Mesendoderm (in vitro differentiated cells): Measurements from ENCODE around the gene BOK.

Experiments
- DNase-seq: peaks from one replicate; pipeline ENCODE4 v3.0.0; 2013
- H2AK5ac ChIP-seq: 2 replicates; pipeline ENCODE4 v1.6.1; 2013; ENCODE audit warnings: low read length, inconsistent platforms
- H2BK120ac ChIP-seq: 2 replicates; pipeline ENCODE4 v1.6.1; 2013; ENCODE audit warnings: low read depth, mild to moderate bottlenecking, low read length, moderate library complexity, mixed read lengths
- H2BK15ac ChIP-seq: replicated peaks from 2 replicates; pipeline ENCODE4 v1.6.1; 2013; ENCODE audit warnings: low read depth, mild to moderate bottlenecking, moderate library complexity
- H2BK5ac ChIP-seq: 2 replicates; pipeline ENCODE4 v1.6.1; 2013; ENCODE audit warnings: low read length, inconsistent platforms
- H3K18ac ChIP-seq: 2 replicates; pipeline ENCODE4 v1.6.1; 2013; ENCODE audit warnings: mild to moderate bottlenecking, low read length, mixed read lengths
- H3K23ac ChIP-seq: one replicate; pipeline ENCODE4 v1.6.1; 2013; ENCODE audit warnings: low read length
- H3K27ac ChIP-seq: 2 replicates; pipeline ENCODE4 v1.5.1; 2013; ENCODE audit warnings: low read depth, mild to moderate bottlenecking, inconsistent platforms, low read length, moderate library complexity
- H3K27me3 ChIP-seq: 2 replicates; pipeline ENCODE4 v1.6.1; 2013; ENCODE audit warnings: low read length, control low read depth, mild to moderate bottlenecking, inconsistent platforms; ENCODE audit not compliant: insufficient read depth, poor library complexity
- H3K36me3 ChIP-seq: 2 replicates; pipeline ENCODE4 v1.6.1; 2013; ENCODE audit warnings: low read length, inconsistent platforms; ENCODE audit not compliant: control insufficient read depth, insufficient read depth
- H3K4ac ChIP-seq: one replicate; pipeline ENCODE4 v1.6.1; 2013; ENCODE audit warnings: low read depth, mild to moderate bottlenecking, low read length, moderate library complexity
- H3K4me1 ChIP-seq: 2 replicates; pipeline ENCODE4 v1.6.1; 2013; ENCODE audit warnings: low read depth, low read length, inconsistent platforms; ENCODE audit not compliant: control insufficient read depth
- H3K4me2 ChIP-seq: 2 replicates; pipeline ENCODE4 v1.6.1; 2013; ENCODE audit warnings: low read length
- H3K4me3 ChIP-seq: 2 replicates; pipeline ENCODE4 v1.5.1; 2013; ENCODE audit warnings: mild to moderate bottlenecking, low read length
- H3K56ac ChIP-seq: one replicate; pipeline ENCODE4 v1.6.1; 2013; ENCODE audit warnings: low read length
- H3K79me1 ChIP-seq: 2 replicates; pipeline ENCODE4 v1.6.1; 2013; ENCODE audit warnings: low read length, inconsistent platforms
- H3K79me2 ChIP-seq: 2 replicates; pipeline ENCODE4 v1.6.1; 2013; ENCODE audit warnings: mild to moderate bottlenecking, low read length; ENCODE audit not compliant: control insufficient read depth, insufficient read depth
- H3K9ac ChIP-seq: 2 replicates; pipeline ENCODE4 v1.6.1; 2013; ENCODE audit warnings: low read length, inconsistent platforms
- H4K5ac ChIP-seq: one replicate; pipeline ENCODE4 v1.6.1; 2013; ENCODE audit warnings: low read length
- H4K8ac ChIP-seq: one replicate; pipeline ENCODE4 v1.6.1; 2013; ENCODE audit warnings: low read depth, mild to moderate bottlenecking, control low read depth, low read length, moderate library complexity
- WGBS: extraction: QIAGEN DNeasy Blood & Tissue Kit; methylation state at CpG from one replicate; pipeline ENCODE4 v1.1.7; 2013; ENCODE audit warnings: low lambda C conversion rate, missing lambda C conversion rate; ENCODE audit not compliant: insufficient coverage; ENCODE audit errors: extremely low coverage; 5-methylcytosine and 5-hydroxymethylcytosine counted together

BOK gene

GRCh38 chr2:241530571-241530970 is 28.0 kb upstream of the BOK start:
- H3K56ac ChIP-seq = no peak overlapping the region
- H3K4me1 ChIP-seq = no peaks in the 10 kb centered on the region
- no peak overlapping the region for H3K27ac ChIP-seq
- no peak overlapping the region for H2BK5ac ChIP-seq
- no peak overlapping the region for H3K23ac ChIP-seq
- H2BK120ac ChIP-seq = no peak overlapping the region
- H3K18ac ChIP-seq = no peak overlapping the region
- H4K8ac ChIP-seq = no peak overlapping the region
- no peak overlapping the region for H3K4me2 ChIP-seq
- H3K4me3 ChIP-seq = no peak overlapping the region
- no peak overlapping the region for H3K9ac ChIP-seq
- no peak overlapping the region for H3K4ac ChIP-seq
- H3K79me1 ChIP-seq = no peaks in the 10 kb centered on the region
- no CpG with 5 or more reads among the region's 8 CpGs for WGBS
- no peak for DNase-seq
- H4K5ac ChIP-seq = no peak overlapping the region
- H2AK5ac ChIP-seq = no peak overlapping the region
- H3K36me3 ChIP-seq = no peaks in the 10 kb centered on the region
- H3K27me3 ChIP-seq = no peaks in the 10 kb centered on the region
- no peaks in the 10 kb centered on the region for H3K79me2 ChIP-seq
- H2BK15ac ChIP-seq = no peak overlapping the region

- Histone ChIP-seq H3K9ac (no peak overlapping the region), H3K18ac (no peak overlapping the region), H3K4me3 (no peak overlapping the region), H3K27ac (no peak overlapping the region), H4K8ac (no peak overlapping the region), H3K4me2 (no peak overlapping the region), H2BK120ac (no peak overlapping the region), H3K36me3 (no peaks in the 10 kb centered on the region), H3K27me3 (no peaks in the 10 kb centered on the region), H2BK5ac (no peak overlapping the region), H3K56ac (no peak overlapping the region), H3K4me1 (no peaks in the 10 kb centered on the region), H3K79me1 (no peaks in the 10 kb centered on the region), H2BK15ac (no peak overlapping the region), H3K4ac (no peak overlapping the region), H3K23ac (no peak overlapping the region), H3K79me2 (no peaks in the 10 kb centered on the region), H4K5ac (no peak overlapping the region), H2AK5ac (no peak overlapping the region)
- no CpG with 5 or more reads among the region's 13 CpGs for WGBS
- no peak for DNase-seq
Observed at GRCh38 chr2:241531161-241531722, 27.3 kb upstream of the BOK start.

GRCh38 chr2:241532168-241532567 is 26.4 kb upstream of the BOK start:
- no peak for DNase-seq
- Histone ChIP-seq H4K8ac (no peak overlapping the region), H3K4me1 (no peaks in the 10 kb centered on the region), H3K56ac (no peak overlapping the region), H2AK5ac (no peak overlapping the region), H3K27ac (no peak overlapping the region), H3K23ac (no peak overlapping the region), H3K79me1 (no peaks in the 10 kb centered on the region), H3K4me3 (no peak overlapping the region), H2BK15ac (no peak overlapping the region), H3K79me2 (no peaks in the 10 kb centered on the region), H4K5ac (no peak overlapping the region), H3K9ac (no peak overlapping the region), H3K36me3 (no peaks in the 10 kb centered on the region), H3K4ac (no peak overlapping the region), H2BK5ac (no peak overlapping the region), H3K4me2 (no peak overlapping the region), H2BK120ac (no peak overlapping the region), H3K18ac (no peak overlapping the region), H3K27me3 (no peaks in the 10 kb centered on the region)
- WGBS = no CpG with 5 or more reads among the region's 8 CpGs

GRCh38 chr2:241532733-241533601 is 25.6 kb upstream of the BOK start:
- Histone ChIP-seq H3K79me1 (no peaks in the 10 kb centered on the region), H4K8ac (no peak overlapping the region), H3K56ac (no peak overlapping the region), H3K27me3 (no peaks in the 10 kb centered on the region), H3K4me3 (no peak overlapping the region), H2BK5ac (no peak overlapping the region), H3K4me1 (no peaks in the 10 kb centered on the region), H3K36me3 (no peaks in the 10 kb centered on the region), H3K79me2 (no peaks in the 10 kb centered on the region), H3K4ac (no peak overlapping the region), H2BK120ac (no peak overlapping the region), H3K23ac (no peak overlapping the region), H2AK5ac (no peak overlapping the region), H4K5ac (no peak overlapping the region), H3K4me2 (no peak overlapping the region), H3K18ac (no peak overlapping the region), H3K27ac (no peak overlapping the region), H3K9ac (no peak overlapping the region), H2BK15ac (no peak overlapping the region)
- no CpG with 5 or more reads among the region's 26 CpGs for WGBS
- no peak for DNase-seq

- Histone ChIP-seq H3K4me1 (no peaks in the 10 kb centered on the region), H3K79me2 (no peaks in the 10 kb centered on the region), H3K23ac (no peak overlapping the region), H2BK5ac (no peak overlapping the region), H2BK15ac (no peak overlapping the region), H3K9ac (no peak overlapping the region), H2AK5ac (no peak overlapping the region), H3K4me3 (no peak overlapping the region), H3K4me2 (no peak overlapping the region), H3K56ac (no peak overlapping the region), H4K5ac (no peak overlapping the region), H3K18ac (no peak overlapping the region), H2BK120ac (no peak overlapping the region), H4K8ac (no peak overlapping the region), H3K79me1 (no peaks in the 10 kb centered on the region), H3K36me3 (no peaks in the 10 kb centered on the region), H3K27ac (no peak overlapping the region), H3K4ac (no peak overlapping the region), H3K27me3 (no peaks in the 10 kb centered on the region)
- WGBS = no CpG with 5 or more reads among the region's 7 CpGs
- DNase-seq = no peak
Observed at GRCh38 chr2:241534293-241534692, 24.3 kb upstream of the BOK start.
